NCI-H128 (cell line): Measurements from ENCODE around the gene TMC7.
"Not testable (repeated sequence)": the region's sequence is repeated elsewhere in the genome, so short reads cannot be mapped to it uniquely, and the experiment has no call there.

Experiments used
- DNase-seq: peaks from one replicate; lab custom pipeline; 2025; ENCODE audit not compliant: unreplicated experiment; lab: John Stamatoyannopoulos, UW

TMC7 gene

GRCh38 chr16:18983565-18984434 lies at the start of gene TMC7:
TMC7 (plus strand) TSS chr16:18983934; CDS start chr16:18984064, 130 bp downstream.
- DNase-seq = peak; percentile 60

DNA sequence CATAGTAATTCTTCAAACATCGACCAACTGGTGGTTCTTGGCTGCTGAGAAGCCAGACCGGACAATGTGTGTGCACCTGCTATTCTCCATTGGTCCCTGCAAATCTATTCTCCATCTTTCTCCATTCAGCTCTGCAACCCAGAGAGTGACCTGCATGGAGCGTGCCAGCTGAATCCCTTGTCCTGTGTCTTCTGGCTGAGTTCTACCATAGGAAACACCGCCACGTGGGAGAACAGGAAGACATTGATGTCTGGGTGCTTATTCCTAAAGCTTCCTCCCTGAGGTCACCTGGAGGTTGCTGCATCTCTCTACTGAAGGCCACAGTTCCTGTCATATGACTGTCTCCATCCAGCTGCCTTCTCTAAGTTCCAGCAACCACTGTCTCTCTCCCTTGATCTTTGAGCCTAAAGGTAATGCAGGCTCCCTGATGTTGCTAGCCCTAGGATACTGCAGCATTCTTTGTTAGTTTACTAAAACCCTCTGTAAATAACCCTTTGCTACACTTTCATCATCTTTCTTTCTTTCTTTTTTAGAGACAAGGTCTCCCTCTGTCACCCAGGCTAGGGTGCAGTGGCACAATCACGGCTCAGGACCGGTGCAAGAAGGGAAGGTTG lies 46.9 kb upstream of the TMC7 start:
- no peak for DNase-seq

GRCh38 chr16:18937390-18937789 lies 46.3 kb upstream of the TMC7 start:
- no peak for DNase-seq

GRCh38 chr16:18938986-18939385 lies 44.7 kb upstream of the TMC7 start:
- no peak for DNase-seq

- DNase-seq = no peak
These were observed 42.3 kb upstream of the TMC7 start for GRCh38 chr16:18941471-18941870.

- DNase-seq = no peak
These were observed 41.7 kb upstream of the TMC7 start for GRCh38 chr16:18942061-18942460.

DNA sequence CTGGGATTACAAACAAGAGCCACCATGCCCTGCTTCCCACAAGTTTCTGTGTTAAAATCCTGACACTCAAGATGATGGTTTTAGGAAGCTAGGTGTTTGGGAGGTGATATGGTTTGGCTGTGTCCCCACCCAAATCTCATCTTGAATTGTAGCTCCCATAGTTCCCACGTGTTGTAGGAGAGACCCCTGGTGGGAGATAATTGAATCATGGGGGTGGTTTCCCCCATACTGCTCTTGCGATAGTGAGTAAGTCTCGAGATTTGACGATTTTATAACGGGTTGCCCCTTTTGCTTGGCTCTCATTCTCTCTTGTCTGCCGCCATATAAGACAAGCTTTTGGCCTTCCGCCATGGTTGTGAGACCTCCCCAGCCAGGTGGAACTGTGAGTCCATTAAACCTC lies 40.3 kb upstream of the TMC7 start:
- DNase-seq = no peak

- no peak for DNase-seq
These were observed 38.5 kb upstream of the TMC7 start for GRCh38 chr16:18945233-18945632.

DNA sequence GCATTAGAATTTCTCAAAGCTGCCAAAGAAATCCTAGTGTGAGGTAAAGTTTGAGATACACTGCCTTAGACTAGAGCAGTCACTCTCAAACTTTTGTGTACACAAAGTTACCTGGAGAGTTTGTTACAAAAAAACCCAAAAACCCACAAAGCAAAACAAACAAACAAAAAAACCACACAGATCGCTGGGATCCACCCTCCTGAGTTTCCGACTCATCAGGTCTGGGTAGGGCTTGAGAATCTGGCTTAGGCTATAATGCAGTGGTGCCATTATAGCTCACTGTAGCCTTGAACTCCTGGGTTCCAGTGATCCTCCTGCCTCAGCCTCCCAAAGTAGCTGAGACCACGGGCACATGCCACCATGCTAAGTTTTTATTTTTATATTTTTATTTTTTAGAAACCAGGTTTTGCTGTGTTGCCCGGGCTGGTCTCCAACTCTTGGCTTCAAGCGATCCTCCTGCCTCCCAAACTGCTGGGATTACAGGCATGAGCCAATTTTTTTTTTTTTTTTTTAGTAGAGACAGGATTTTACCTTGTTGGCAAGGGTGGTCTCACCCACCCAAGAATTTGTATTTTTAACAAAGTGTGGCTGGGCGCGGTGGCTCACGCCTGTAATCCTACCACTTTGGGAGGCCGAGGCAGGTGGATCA lies 35.2 kb upstream of the TMC7 start:
- DNase-seq = no peak

GRCh38 chr16:18950469-18951185 lies 33.1 kb upstream of the TMC7 start:
- no peak for DNase-seq

GRCh38 chr16:18953547-18953946 lies 30.2 kb upstream of the TMC7 start:
- no peak for DNase-seq

DNA sequence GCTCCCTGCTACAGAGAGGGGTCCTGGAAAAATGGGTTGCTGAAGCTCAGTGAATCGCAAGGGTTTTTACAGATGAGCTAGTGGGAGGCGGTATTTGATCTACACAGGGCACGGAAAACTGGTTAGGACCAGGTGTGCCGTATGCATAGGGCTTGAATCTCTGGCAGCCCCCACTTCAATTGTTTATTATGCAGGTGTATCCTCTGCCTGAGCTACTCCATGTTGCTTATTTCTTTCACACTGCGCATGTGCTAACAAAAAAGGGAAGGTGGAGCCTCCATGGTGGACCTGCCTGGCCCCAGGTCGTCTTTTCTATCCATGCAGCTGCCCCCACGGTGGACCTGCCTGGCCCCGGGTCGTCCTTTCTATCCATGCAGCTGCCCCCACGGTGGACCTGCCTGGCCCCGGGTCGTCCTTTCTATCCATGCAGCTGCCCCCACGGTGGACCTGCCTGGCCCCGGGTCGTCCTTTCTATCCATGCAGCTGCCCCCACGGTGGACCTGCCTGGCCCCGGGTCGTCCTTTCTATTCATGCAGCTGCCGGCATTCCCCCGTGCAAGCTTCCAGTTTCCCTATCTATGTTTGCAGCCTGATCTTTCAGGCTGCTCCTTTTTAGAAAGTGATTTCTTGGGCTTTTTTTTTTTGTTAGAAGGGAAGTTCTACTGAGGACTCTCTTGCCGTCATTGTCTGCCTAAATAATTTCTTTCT lies 27.7 kb upstream of the TMC7 start:
- DNase-seq = not testable (repeated sequence)

GRCh38 chr16:18956658-18957241 lies 27.0 kb upstream of the TMC7 start:
- DNase-seq = not testable (repeated sequence)

- DNase-seq = no peak
These were observed 25.1 kb upstream of the TMC7 start for GRCh38 chr16:18958621-18959029.

- DNase-seq = no peak
These were observed 24.7 kb upstream of the TMC7 start for GRCh38 chr16:18959031-18959505.

DNA sequence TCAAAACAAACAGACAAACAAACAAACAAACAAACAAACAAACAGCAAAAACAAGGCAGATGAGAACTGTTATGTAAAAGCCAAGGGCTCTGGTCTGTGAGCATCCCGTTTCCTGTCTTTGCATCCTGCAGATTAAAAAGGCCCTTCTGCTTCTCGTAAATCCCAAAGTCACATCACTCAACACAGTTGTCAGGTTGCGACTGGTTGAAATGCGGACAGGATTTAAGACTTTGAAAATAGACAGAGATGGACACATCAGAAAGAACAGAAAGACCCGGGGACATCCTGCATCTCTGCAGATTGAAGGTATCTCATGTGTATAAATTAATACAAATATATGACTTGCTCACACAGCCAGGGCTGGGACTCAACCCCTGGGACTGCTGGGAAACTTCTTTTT lies 18.2 kb upstream of the TMC7 start:
- DNase-seq = no peak

GRCh38 chr16:18966791-18967190 lies 16.9 kb upstream of the TMC7 start:
- DNase-seq = no peak

- peak; percentile 68 for DNase-seq
These were observed 14.5 kb upstream of the TMC7 start for GRCh38 chr16:18969050-18969854.

DNA sequence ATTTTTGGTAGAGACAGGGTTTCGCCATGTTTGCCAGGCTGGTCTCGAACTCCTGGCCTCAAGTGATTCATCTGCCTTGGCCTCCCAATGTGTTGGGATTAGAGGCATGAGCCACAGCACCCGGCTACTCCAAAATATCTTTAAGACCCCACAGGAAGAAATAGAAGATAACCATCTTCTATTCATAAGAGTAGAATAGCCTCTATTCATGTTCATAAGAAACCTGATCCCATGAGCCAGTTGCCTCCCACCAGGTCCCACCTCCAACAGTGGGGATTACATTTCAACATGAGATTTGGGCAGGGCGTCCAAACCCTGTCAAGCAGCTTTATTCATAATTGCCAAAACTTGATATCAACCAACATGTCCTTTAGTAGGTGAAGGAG lies 13.9 kb upstream of the TMC7 start:
- DNase-seq = no peak
